NCI-H1694 (cell line): ENCODE measurements around the gene GPR155.

Source experiments
- DNase-seq: peaks from one replicate; lab custom pipeline; 2025; lab: John Stamatoyannopoulos, UW

GPR155 gene, protein sequence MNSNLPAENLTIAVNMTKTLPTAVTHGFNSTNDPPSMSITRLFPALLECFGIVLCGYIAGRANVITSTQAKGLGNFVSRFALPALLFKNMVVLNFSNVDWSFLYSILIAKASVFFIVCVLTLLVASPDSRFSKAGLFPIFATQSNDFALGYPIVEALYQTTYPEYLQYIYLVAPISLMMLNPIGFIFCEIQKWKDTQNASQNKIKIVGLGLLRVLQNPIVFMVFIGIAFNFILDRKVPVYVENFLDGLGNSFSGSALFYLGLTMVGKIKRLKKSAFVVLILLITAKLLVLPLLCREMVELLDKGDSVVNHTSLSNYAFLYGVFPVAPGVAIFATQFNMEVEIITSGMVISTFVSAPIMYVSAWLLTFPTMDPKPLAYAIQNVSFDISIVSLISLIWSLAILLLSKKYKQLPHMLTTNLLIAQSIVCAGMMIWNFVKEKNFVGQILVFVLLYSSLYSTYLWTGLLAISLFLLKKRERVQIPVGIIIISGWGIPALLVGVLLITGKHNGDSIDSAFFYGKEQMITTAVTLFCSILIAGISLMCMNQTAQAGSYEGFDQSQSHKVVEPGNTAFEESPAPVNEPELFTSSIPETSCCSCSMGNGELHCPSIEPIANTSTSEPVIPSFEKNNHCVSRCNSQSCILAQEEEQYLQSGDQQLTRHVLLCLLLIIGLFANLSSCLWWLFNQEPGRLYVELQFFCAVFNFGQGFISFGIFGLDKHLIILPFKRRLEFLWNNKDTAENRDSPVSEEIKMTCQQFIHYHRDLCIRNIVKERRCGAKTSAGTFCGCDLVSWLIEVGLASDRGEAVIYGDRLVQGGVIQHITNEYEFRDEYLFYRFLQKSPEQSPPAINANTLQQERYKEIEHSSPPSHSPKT

DNA sequence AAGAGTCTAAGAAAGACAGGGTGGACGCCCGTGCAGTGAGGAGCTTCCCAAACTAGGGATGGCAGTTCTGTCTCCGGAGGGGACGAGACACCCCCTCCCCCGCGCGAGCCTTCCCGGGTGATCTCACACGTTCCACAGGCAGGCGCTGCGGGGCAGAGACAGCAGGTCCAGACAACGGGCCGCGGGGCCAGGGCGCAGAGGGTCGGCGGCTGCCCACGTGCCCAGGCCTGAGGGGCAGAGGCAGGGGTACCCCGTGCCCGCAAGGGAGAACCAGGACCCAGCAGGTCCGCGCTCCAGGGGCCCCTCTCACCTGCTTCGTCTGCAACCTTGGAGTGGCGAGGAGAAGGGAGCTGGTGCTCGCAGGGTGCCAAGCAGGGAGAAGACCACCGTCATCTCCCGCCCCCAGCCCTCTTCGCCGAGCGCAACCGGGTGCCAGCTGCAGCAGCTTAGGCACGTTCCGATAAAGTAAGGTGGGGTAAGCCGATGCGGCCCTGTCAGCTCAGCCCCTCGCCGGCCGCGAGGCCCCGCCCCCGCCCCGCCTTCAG is at the start of gene GPR155:
Gene GPR155 (minus strand): TSS at position 467 of the 545 bp plus-strand sequence. CDS start 5,073 bp downstream, outside the sequence.
- DNase-seq: no peak

DNA sequence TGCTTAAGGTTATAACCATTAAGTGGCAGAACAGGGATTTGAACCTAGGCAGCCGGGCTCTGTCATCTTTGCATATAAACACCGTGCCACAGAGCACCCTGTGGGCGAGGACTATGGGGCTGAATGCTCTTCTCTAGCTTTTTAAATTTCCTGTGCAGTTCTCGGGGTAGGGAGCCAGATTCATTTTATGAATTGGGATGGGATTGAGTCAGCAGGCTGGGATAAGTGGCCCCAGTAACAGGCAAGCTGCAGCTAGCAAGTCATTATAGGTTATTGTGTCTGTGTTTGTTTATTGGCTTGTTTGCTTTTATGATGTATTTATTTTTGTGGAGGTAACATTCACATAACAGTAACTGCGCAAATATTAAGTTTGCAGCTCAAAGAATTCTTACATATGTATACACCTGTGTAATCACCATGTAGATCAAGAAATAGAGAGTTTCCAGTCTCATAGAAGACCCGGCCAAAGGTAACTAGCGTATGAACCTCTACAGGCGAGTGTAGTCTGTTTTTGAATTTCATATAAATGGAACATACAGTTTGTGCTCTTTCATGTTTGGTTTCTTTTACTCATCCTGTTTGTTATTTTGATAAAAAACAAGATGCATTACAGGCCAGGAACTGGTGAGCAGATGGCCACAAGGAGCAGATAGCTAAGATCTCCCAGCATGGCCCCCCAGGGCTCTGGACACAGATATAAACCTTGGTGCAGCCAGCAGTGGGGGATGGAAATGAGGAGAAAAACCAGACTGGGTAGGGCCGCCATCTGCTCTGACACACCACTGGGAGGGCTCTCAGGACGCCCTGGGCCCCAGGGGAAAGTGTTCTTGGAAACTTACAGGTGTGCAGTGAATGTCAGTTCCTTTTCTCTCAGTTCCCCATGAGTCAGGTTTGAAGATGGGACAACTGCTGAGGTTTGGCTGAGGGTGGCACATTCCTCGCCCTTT is 49.2 kb upstream of the GPR155 start:
- no peak for DNase-seq

DNA sequence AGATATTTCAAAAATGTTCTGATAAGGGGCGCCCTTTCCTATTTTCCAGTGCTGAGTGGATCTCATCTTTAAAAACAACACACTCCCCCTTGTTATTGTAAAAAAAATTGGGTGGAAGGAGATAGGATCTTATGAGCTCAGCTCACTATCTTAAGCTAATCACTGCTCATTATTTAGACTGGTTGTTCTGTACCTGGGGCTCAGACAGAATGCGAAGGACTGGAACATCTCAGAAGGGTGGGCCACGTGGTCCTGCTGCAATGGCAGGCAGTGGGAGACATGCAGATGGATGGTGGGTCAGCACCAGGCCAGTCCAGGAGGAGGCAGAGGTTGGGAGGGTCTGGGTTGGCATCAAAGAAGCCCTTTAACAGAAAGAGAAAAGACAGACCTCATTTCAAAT is 48.3 kb upstream of the GPR155 start:
- DNase-seq: no peak

DNA sequence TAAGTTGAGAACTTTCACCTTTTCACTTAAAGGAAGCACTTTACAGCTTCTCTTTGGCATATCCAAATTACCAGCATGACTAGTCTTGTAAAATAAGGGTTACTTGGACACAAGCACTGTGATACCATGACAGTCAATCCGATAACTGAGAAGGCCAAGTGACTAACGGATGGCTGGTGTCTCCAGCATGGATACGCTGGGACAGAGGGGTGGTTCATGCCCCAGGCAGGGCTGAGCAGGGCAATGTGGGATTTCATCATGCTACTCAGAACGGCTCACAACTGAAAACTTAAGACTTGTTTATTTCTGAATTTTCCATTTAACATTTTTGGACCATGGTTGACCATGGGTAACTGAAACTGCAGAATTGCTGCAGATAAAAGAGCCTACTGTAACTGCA is 43.1 kb upstream of the GPR155 start:
- DNase-seq: no peak

DNA sequence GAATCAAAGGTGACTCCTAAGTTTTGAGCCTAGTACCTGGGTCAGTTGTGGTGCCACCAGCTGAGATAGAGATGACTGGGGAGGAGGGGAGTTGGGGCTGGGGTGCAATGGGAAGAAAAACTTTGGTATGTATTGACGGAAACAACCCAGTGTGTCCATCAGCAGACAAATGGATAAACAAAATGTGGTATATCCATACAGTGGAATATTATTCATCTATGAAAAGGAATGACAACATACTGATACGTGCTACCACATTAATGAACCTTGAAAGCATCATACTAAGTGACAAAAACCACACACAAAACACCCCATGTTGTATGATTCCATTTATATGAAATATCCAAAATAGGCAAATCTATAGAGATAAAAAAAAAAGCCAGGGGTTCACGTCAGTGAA is 41.1 kb upstream of the GPR155 start:
- DNase-seq: no peak

DNA sequence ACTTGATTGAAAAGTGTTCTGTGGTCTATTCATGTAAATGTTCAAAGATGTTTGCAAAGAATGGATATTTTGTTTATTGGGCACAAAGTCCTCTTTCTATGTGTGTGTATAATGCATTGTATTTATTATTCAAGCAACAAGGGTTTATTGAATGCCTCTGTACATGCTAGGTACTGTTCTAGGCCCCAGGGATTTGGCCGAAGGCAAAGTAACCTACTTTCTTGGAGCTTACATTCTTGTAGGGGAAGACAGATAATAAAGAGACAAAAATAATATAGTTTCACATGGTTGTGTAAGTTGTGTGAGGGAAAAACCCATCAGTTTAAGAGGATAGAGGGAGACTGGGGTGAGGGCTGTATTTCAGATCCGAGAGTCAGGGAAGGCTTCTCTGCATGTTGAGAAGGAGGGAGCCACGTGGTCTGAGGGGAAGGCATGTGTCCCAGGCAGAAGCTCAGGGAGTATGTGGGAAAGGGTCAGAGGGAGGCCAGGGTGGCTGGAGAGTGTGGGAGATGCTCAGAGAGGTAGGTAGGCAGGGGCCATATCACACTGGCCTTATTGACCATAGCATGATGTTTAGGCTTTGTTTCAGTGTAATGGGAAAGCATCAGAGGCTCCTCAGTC is 40.4 kb upstream of the GPR155 start:
- DNase-seq: no peak

DNA sequence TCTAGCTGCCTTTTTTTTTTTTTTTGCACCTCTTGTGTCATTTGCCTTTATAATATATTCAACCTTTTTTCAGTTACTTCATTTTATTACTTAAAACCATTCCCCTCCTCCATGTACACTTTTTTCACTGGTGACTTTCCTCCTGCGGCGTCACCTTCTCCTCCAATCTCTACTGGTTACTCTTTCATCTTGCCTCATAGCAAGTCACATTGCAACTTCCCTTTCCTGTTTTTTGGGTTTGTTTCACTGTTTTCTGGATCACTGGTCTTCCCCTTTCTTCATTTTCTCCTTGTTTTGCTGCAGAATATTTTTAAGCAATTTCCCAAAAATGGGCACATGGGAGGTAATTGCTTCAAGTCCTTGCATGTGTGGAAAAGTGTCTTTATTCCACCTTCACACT is 37.7 kb upstream of the GPR155 start:
- DNase-seq: no peak

DNA sequence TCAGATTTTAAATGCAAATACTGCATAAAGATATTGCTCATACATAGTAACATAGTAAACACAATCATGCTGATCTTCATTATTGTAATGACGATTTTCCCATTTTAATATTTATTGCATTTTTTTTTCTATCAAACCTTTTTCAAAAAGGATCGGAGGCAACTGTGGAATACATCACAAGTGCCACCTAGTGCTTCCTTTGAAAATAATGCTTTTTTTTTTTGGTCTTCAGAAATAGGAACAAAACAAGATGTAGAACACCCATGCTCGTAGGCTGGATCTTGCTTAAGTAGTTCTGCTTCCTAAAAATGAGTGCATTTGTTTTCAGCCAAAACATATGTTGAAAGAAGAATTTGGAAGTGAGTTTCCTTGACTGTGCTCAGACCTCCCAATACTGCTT is 35.7 kb upstream of the GPR155 start:
- peak; percentile 10 for DNase-seq

DNA sequence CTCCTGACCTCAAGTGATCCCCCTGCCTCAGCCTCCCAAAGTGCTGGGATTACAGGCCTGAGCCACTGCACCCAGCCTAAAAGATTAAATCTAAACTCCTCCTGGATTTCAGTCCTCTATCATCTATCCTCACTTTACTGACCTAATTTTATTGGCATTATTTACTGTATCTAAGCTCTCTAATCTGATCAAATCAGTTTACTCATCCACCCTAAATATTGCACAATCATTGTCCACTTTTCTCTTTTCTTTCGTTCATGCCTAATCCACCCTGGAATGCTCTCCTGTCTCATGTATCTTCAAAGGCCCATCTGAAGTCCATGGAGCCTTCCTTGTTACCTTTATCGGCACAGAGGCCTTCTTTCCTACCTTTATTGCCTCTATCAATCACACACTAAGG is 31.6 kb upstream of the GPR155 start:
- DNase-seq: no peak

DNA sequence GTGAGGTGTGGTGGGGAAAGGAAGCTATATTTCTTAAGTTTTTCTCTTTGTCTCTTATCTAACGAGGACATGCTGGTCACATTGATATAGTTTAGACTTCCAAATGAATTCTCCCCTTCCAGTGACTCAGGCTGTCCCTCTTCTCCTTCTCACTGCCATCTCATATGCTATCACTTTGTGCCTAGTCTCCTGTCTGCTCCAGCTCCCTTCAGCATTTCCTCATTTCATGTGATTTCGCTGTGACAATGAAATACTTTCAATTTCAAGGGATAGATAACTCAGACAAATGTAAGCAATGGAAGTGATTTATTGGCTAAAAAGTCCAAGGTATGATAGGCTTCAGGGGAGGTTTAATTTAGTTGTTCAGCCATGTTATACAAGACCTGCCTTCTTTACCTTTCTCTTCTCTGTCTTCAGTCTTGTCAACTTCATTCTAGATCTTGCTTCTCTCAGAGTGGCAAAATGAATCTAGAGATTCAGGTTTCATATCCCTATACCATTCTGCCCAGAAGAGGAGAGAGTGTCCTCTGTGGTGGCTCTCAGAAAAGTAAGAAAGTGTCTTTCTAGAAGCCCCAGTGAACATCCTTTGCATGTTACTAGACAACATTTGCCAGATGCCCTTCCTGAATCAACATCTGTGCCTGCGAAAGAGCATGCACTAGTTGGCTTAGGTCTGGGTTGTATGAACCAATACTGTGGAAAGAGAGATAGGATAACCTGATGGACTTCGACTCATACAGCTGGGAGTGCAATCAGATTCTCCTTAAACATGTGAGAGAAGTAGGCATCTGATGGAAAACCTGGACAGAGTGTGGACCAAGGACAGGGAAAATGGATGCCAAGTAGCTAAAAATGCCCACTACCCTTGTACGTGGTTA is 29.9 kb upstream of the GPR155 start:
- DNase-seq: no peak

DNA sequence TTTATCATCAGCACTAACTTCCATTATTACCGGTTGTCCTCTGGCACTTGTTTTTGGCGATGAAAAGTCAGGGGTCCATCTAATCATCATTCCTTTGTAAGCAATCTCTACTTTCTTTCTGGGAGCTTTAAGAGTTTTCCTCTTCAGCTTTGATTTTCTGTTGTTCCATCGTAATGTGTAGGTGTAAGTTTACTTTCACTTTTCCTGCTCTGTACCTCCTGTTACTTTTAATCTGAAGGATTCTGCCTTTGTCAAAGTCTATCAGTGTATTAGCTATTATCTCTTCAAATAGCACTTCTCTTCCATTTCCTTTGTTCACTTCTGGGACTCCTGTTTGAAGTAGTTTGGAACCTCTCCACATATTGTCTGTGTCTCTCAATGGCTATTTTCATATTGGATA is 25.5 kb upstream of the GPR155 start:
- no peak for DNase-seq

DNA sequence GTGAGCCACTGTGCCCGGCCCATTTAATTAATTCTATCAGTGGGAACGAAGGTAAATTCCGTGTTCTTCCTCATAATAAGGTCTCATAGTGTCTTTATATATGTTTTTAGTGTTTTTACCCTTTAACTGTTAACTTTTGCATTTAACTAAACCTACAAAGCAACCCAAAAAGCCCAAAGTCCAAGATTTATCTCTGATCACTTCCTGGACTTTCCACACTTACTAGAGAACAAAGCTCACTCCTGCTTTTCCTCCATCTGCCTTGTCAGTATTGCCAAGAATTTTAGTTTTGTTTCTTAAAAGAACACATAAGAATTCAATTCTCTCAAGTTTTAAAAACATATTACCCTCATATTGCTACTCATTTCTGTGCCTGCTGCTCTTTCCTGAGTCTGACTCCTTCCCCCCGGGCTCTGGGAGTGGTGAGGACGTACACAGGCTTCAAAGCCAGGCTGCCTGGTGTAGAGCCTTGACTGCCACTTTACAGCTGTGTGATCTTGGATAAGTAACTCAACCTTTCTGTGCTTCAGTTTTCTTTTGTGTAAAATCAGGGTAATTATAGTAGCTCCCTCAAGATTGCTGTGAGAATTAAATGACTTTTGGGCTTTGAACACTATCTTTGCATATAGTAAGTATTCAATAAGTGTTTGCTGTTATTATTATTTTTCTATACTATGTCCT is 24.9 kb upstream of the GPR155 start:
- no peak for DNase-seq

DNA sequence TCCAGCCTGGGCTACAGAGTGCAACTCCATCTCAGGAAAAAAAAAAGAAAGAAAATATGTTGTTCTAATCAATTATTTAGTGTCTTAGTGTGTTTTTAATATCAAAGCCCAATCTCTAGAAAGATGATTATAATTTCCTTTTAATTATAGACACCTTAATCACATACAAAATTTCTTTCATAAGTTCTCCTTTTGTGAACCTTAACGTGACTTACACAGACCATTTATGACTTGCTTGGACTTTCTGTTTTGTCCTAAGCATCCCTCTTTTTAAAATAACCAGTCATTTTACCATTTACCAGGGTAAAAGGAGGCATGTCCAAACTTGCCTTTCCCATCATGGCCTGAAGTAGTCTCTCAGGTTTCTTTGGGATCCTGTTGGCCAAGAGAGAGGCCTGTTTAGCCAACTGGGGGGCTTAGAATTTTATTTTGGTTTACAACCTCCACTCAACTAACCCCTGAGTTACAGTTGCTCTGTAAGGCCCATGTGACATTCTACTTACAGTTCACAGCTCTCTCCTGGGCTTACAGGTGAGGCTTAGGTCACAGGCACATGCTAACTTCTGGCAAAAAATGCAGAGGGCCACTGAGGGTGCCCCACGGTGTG is 23.9 kb upstream of the GPR155 start:
- DNase-seq: peak; percentile 10

DNA sequence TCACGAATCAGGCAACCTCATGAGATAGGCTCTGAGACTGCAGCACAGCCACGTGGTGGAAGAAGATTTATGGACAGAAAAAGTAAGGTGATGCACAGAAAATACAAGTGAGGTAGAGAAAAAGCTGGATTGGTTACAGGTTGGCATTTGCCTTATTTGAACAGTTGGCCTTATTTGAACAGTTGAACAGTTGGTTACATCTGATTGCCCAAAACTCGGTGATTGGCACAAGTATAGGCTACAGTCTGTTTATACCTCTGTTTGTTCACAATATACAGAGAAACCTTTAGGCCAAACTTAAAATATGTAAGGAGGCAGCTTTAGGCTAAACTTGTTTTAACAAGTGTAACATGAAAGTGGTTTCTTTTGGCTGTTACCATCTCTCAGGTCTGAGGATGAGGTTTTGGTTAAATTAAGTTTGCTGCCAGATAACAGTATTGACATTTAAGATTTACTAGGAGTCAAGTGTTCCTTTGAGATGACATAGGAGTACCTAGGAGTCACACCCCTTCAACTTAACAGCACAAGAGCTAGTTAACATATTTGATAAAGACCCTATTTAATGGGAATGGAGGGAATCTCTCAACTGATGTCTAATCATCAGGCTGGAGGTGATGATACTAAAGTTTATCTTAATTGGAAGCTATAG is 16.5 kb upstream of the GPR155 start:
- no peak for DNase-seq

DNA sequence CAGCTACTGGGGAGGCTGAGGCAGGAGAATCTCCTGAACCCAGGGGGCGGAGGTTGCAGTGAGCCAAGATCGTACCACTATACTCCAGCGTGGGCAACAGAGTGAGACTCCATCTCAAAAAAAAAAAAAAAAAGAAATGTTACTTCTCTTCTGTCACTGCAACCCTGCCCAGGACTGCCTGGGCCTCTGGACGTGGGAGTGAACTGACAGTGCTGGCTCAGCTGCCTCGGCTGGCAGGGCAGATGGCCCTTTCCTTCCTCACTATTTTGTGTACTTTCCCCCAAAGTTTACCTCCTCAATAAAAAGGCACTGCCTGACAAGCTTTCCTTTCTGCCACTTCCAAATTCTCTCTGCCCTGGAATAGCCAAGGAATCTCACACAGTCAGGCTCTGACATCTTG is 12.5 kb upstream of the GPR155 start:
- no peak for DNase-seq

DNA sequence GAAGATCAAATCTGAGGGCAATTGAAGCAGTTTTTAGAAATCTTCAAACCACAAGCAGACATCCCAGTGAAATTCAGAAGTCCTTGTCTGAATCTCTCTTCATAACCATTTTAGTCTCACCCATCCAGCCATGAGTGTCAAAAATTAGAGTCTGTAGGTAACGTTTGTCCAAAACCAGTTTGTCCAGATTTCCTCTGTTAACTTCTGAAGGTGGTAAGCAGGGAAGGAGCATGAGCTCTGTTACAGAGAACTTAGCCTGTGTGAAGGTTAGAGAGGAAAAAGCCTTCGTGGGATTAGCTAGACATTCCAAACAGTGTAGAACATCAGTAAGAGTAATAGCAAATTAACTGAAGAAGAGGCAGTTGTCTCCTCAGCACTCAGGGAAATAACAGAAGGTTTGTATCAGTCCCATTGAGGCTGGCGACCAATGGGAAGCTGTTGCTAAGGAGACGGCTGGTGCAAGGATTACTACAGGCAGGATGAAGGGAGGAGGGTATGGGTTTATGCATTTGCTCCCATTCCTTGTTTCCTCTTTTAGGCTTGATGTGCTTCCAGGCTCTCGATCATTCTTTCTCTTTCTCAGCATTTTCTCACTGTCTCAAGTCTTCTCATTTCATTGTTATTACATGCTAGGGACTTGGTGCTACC is 8.7 kb upstream of the GPR155 start:
- DNase-seq: no peak

DNA sequence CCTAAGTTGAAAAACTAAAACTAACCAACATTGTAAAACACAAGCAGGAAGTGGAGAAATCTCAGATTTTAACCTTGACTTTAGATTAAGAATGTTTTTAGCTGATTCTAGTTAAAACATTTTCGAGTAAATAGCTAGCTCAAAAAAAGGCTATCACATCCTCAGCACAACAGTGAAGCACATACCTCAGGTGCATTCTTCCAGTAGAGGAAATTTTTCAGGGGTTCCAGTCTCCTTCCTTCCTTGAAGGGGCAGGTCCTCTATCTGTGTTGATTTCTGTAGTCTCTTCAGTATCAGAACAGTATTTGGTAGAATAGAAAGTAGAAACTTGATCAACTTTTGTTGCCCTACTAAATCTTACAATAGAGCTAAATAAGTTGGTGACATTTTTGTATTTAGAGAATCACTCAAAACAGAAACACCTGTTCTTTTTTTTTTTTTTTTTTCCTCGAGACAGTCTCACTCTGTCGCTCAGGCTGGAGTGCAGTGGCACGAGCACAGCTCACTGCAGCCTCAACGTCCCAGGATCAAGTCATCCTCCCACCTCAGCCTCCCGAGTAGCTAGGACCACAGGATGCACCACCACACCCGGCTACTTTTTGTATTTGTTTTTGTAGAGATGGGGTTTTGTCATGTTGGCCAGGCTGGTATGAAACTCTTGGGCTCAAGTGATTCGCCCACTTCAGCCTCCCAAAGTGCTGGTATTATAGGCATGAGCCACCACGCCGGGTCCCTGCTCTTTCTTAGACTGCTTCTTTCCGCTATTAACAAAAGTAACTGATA is 6.9 kb upstream of the GPR155 start:
- DNase-seq: no peak
